H9 (cell line): ENCODE measurements around the gene USP21. TPM values are rescaled to one million over a fixed set of nuclear protein-coding genes. Genes with fewer than 3 reads are reported as not detected.

Source experiments
- DNase-seq: peaks from one replicate; pipeline ENCODE4 v3.0.0-alpha.2; 2017
- H2AFZ ChIP-seq: one replicate; pipeline ENCODE4 v1.6.1; 2013; ENCODE audit warnings: mild to moderate bottlenecking, low read length, control low read depth, moderate library complexity
- H2AK5ac ChIP-seq: 2 replicates; pipeline ENCODE4 v1.6.1; 2013; ENCODE audit warnings: low read length, control low read depth, mixed read lengths; ENCODE audit not compliant: insufficient read length
- H2BK120ac ChIP-seq: one replicate; pipeline ENCODE4 v1.6.1; 2013; ENCODE audit warnings: low read depth, mild to moderate bottlenecking, low read length, control low read depth, inconsistent platforms; ENCODE audit not compliant: poor library complexity, severe bottlenecking
- H2BK12ac ChIP-seq: 2 replicates; pipeline ENCODE4 v1.6.1; 2013; ENCODE audit warnings: low read length, control low read depth, mixed read lengths, low read depth; ENCODE audit not compliant: insufficient read length
- H2BK15ac ChIP-seq: 2 replicates; pipeline ENCODE4 v1.6.1; 2013; ENCODE audit warnings: low read depth, low read length, control low read depth
- H2BK20ac ChIP-seq: one replicate; pipeline ENCODE4 v1.6.1; 2013; ENCODE audit warnings: low read depth, mild to moderate bottlenecking, low read length, control low read depth, inconsistent platforms; ENCODE audit not compliant: poor library complexity, severe bottlenecking
- H2BK5ac ChIP-seq: 2 replicates; pipeline ENCODE4 v1.6.1; 2013; ENCODE audit warnings: low read length, control low read depth, mixed read lengths; ENCODE audit not compliant: insufficient read length
- H3K14ac ChIP-seq: 2 replicates; pipeline ENCODE4 v1.6.1; 2013; ENCODE audit warnings: low read length, control low read depth; ENCODE audit not compliant: insufficient read depth
- H3K18ac ChIP-seq: 2 replicates; pipeline ENCODE4 v1.6.1; 2013; ENCODE audit warnings: low read depth, mild to moderate bottlenecking, mixed read lengths, low read length, control low read depth; ENCODE audit not compliant: insufficient read length
- H3K23ac ChIP-seq: 2 replicates; pipeline ENCODE4 v1.6.1; 2013; ENCODE audit warnings: low read length, control low read depth, mixed read lengths, low read depth; ENCODE audit not compliant: insufficient read length
- H3K23me2 ChIP-seq: 2 replicates; pipeline ENCODE4 v1.6.1; 2013; ENCODE audit warnings: low read depth, mild to moderate bottlenecking, mixed read lengths, low read length, control low read depth; ENCODE audit not compliant: insufficient read length, poor library complexity, severe bottlenecking
- H3K27ac ChIP-seq: 2 replicates; pipeline ENCODE4 v1.5.1; 2013; ENCODE audit warnings: low read length, control low read depth, mixed read lengths, low read depth; ENCODE audit not compliant: insufficient read length
- H3K27me3 ChIP-seq: 2 replicates; pipeline ENCODE4 v1.6.1; 2013; ENCODE audit warnings: low read length, control low read depth, inconsistent platforms; ENCODE audit not compliant: insufficient read depth
- H3K4ac ChIP-seq: 2 replicates; pipeline ENCODE4 v1.6.1; 2013; ENCODE audit warnings: low read depth, mild to moderate bottlenecking, control low read depth, inconsistent platforms, low read length, moderate library complexity
- H3K4me1 ChIP-seq: 2 replicates; pipeline ENCODE4 v1.6.1; 2013; ENCODE audit warnings: low read length, control low read depth, inconsistent platforms; ENCODE audit not compliant: insufficient read depth
- H3K4me2 ChIP-seq: 2 replicates; pipeline ENCODE4 v1.6.1; 2013; ENCODE audit warnings: low read length, control low read depth, mixed read lengths; ENCODE audit not compliant: insufficient read length, insufficient read depth
- H3K56ac ChIP-seq: 2 replicates; pipeline ENCODE4 v1.6.1; 2013; ENCODE audit warnings: low read depth, mild to moderate bottlenecking, mixed read lengths, low read length, control low read depth; ENCODE audit not compliant: insufficient read length
- H3K79me1 ChIP-seq: 2 replicates; pipeline ENCODE4 v1.6.1; 2013; ENCODE audit warnings: low read depth, mild to moderate bottlenecking, moderate library complexity, low read length, control low read depth, inconsistent platforms; ENCODE audit not compliant: insufficient read depth, poor library complexity, severe bottlenecking
- H3K79me2 ChIP-seq: 2 replicates; pipeline ENCODE4 v1.6.1; 2013; ENCODE audit warnings: low read length, control low read depth, inconsistent platforms; ENCODE audit not compliant: insufficient read depth
- H3K9ac ChIP-seq: 2 replicates; pipeline ENCODE4 v1.6.1; 2013; ENCODE audit warnings: low read length, control low read depth, mixed read lengths; ENCODE audit not compliant: insufficient read length; ENCODE audit errors: extremely low read depth
- H3K9me3 ChIP-seq: one replicate; pipeline ENCODE4 v1.6.1; 2013; ENCODE audit warnings: low read depth, low read length, inconsistent platforms; ENCODE audit not compliant: control insufficient read depth
- H3T11ph ChIP-seq: one replicate; pipeline ENCODE4 v1.6.1; 2013; ENCODE audit warnings: mild to moderate bottlenecking, low read length, control low read depth, inconsistent platforms
- H4K20me1 ChIP-seq: one replicate; pipeline ENCODE4 v1.6.1; 2013; ENCODE audit not compliant: control insufficient read depth, insufficient read length, insufficient read depth
- H4K5ac ChIP-seq: 2 replicates; pipeline ENCODE4 v1.6.1; 2013; ENCODE audit warnings: low read depth, mild to moderate bottlenecking, mixed read lengths, low read length, control low read depth; ENCODE audit not compliant: insufficient read length
- H4K8ac ChIP-seq: replicated peaks from 2 replicates; pipeline ENCODE4 v1.6.1; 2013; ENCODE audit warnings: low read length, control low read depth, mixed read lengths, low read depth; ENCODE audit not compliant: insufficient read length
- H4K91ac ChIP-seq: 2 replicates; pipeline ENCODE4 v1.6.1; 2013; ENCODE audit warnings: low read depth, mild to moderate bottlenecking, moderate library complexity, mixed read lengths, low read length, control low read depth; ENCODE audit not compliant: insufficient read length
- H3K27ac Mint-ChIP-seq, 3 experiments: 2 replicates in 2 of 3; 3 replicates in 1 of 3; pipeline ENCODE4 v1.8.0; 2020 to 2021; ENCODE audit warnings: mixed read lengths in 3 of 3, mild to moderate bottlenecking in 1 of 3, moderate library complexity in 1 of 3
- H3K27me3 Mint-ChIP-seq: 2 replicates; pipeline ENCODE4 v1.8.0; 2021; ENCODE audit warnings: low read depth, mild to moderate bottlenecking, moderate library complexity, mixed read lengths
- H3K36me3 Mint-ChIP-seq, 3 experiments: 2 replicates in 2 of 3; 3 replicates in 1 of 3; pipeline ENCODE4 v1.8.0; 2020 to 2021; ENCODE audit warnings: low read depth in 3 of 3, mixed read lengths in 3 of 3; ENCODE audit not compliant: insufficient read depth in 1 of 3
- H3K4me1 Mint-ChIP-seq, 2 experiments: 2 replicates each; pipeline ENCODE4 v1.8.0; 2020; ENCODE audit warnings: mixed read lengths in 2 of 2
- H3K4me3 Mint-ChIP-seq, 2 experiments: 2 replicates in 1 of 2; 3 replicates in 1 of 2; pipeline ENCODE4 v1.8.0; 2020 to 2021; ENCODE audit warnings: mild to moderate bottlenecking in 2 of 2, mixed read lengths in 2 of 2, moderate library complexity in 1 of 2
- H3K9me3 Mint-ChIP-seq, 2 experiments: 2 replicates in 1 of 2; 3 replicates in 1 of 2; pipeline ENCODE4 v1.8.0; 2020; ENCODE audit warnings: mild to moderate bottlenecking in 2 of 2, mixed read lengths in 2 of 2, moderate library complexity in 1 of 2
- WGBS: extraction: QIAGEN DNeasy Blood & Tissue Kit; methylation state at CpG from one replicate; pipeline ENCODE4 v1.1.7; 2013; ENCODE audit warnings: missing lambda C conversion rate, low lambda C conversion rate, mixed read lengths; ENCODE audit not compliant: insufficient read length; ENCODE audit errors: extremely low coverage; 5-methylcytosine and 5-hydroxymethylcytosine counted together
- total RNA-seq: library from RNA; stranded (reverse); gene quantifications from 2 replicates; pipeline ENCODE4 v1.2.1, GENCODE V29; 2021
- TF ChIP-seq, protein P1 (sequence below): fragments of 200-600 bp; sonication (generic); conservative IDR thresholded peaks from 3 replicates; pipeline ENCODE4 v1.8.0; 2021; ENCODE audit warnings: antibody characterized with exemption, mild to moderate bottlenecking

The USP21 gene
- total RNA-seq, 1 experiment from 2014 or later = 17.9 TPM

DNA sequence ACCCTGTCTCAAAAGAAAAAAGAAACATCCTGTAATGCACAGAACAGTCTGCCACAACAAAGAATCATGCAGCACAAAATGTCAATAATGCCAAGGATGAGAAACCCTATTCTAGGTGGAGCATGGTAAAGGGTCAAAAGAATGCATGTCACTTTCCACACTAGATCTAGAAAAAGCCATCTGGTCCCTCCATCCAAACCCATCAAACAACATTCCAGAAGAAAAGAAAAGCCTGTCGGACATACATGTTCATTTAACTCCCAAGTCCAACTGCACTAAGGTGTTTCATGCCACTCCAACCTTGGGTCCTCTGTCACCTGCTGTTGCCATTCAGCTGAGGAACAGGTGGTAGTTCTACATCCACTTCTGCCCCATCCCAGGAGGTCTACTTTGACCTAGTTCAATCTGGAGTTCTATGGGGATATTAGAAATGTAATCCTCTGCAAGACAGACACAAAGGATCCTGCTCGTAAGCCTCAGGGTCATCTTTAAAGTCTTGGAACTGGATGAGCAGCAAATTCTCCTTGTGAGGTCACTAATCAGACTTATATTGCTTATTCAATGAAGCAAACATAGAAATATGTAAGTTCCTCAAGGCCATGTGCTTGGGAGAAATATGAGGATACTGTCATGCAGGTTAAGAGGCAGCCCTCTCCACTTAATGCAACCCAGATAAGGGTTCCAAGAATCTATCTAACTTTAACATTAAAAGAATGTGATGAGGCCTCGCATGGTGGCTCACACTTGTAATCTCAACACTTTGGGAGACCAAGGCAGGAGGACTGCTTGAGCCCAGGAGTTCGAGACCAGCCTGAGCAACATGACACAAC, 30.5 kb upstream of the USP21 start:
- no CpG with 5 or more reads among the region's 4 CpGs for WGBS
- H2BK5ac ChIP-seq = no peak overlapping the region

More for the DNA sequence above, 30.5 kb upstream of the USP21 start:
- Histone ChIP-seq H2AFZ (no peak overlapping the region), H3K4me1 (no peaks in the 10 kb centered on the region), H3K9ac (no peak overlapping the region), H3K4me2 (no peak overlapping the region), H3K23ac (no peak overlapping the region), H3K18ac (no peak overlapping the region), H3K79me2 (0 out of 2 replicates have a peak, but pooled peaks cover 4% of the 10 kb centered on the region), H2BK15ac (no peak overlapping the region), H4K20me1 (no peaks in the 10 kb centered on the region), H3K79me1 (peaks cover 5% of the 10 kb centered on the region), H3K9me3 (no peaks in the 10 kb centered on the region), H3K23me2 (peaks cover 13% of the 10 kb centered on the region), H2AK5ac (no peak overlapping the region), H4K8ac (no peak overlapping the region), H3K27me3 (no peaks in the 10 kb centered on the region), H4K5ac (no peak overlapping the region), H2BK20ac (no peak overlapping the region), H2BK120ac (no peak overlapping the region), H3K4ac (no peak overlapping the region), H3K56ac (no peak overlapping the region), H2BK12ac (no peak overlapping the region), H4K91ac (no peak overlapping the region), H3T11ph (no peak overlapping the region), H3K27ac (no peak overlapping the region), H3K14ac (no peak overlapping the region)
- DNase-seq = no peak
- no peak overlapping the region for H3K4me3 Mint-ChIP-seq
- TF ChIP-seq, protein P1, sequence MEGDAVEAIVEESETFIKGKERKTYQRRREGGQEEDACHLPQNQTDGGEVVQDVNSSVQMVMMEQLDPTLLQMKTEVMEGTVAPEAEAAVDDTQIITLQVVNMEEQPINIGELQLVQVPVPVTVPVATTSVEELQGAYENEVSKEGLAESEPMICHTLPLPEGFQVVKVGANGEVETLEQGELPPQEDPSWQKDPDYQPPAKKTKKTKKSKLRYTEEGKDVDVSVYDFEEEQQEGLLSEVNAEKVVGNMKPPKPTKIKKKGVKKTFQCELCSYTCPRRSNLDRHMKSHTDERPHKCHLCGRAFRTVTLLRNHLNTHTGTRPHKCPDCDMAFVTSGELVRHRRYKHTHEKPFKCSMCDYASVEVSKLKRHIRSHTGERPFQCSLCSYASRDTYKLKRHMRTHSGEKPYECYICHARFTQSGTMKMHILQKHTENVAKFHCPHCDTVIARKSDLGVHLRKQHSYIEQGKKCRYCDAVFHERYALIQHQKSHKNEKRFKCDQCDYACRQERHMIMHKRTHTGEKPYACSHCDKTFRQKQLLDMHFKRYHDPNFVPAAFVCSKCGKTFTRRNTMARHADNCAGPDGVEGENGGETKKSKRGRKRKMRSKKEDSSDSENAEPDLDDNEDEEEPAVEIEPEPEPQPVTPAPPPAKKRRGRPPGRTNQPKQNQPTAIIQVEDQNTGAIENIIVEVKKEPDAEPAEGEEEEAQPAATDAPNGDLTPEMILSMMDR = no peak
- H3K27ac Mint-ChIP-seq = no peak overlapping the region
- peaks cover 18 to 19% of the 10 kb centered on the region in 2 experiments for H3K4me1 Mint-ChIP-seq
- H3K36me3 Mint-ChIP-seq = peaks cover 19 to 58% (median 56%) of the 10 kb centered on the region in 3 experiments; a peak in 6 of 7 replicates
- H3K9me3 Mint-ChIP-seq = no peaks in the 10 kb centered on the region; a peak in 1 of 5 replicates
- no peaks in the 10 kb centered on the region for H3K27me3 Mint-ChIP-seq
